ENCODE data around the gene CCDC91.

GRCh38 chr12:28167981-28168485, 22.2 kb upstream of the CCDC91 start:
- TF ChIP-seq CTCF (IDR thresholded peaks at IDR 0.05) (no peak), POLR2AphosphoS5 (IDR thresholded peaks at IDR 0.05) (no peak)
